ENCODE results near the gene ORM2. TPM values are rescaled to one million over a fixed set of nuclear protein-coding genes. Genes with fewer than 3 reads are reported as not detected.

ORM2 gene
- total and polyA plus RNA-seq, 10 donors, result 0.13 to 0.93 (median 0.38) TPM; not detected in 6

- Histone ChIP-seq H3K4me1 (peaks cover 0 to 13% (median 0%) of the 10 kb centered on the region in 6 donors), H3K27ac (no peak overlapping the region), H3K9me3 (peaks cover 0 to 3% (median 0%) of the 10 kb centered on the region in 8 donors), H3K36me3 (no peaks in the 10 kb centered on the region), H3K4me3 (no peak overlapping the region), H3K27me3 (replicated peaks in 1 of 7) (no peaks in the 10 kb centered on the region)
- intact Hi-C loops (cut with DNase I; ENCODE audit: low total_unique reads), result no loop called here
- 91 to 95% (median 94%) methylated on average over 28 of the region's 28 CpGs for WGBS, 5 donors
- peak; percentile 50 for DNase-seq
- TF ChIP-seq POLR2A (IDR thresholded peaks at IDR 0.05), result no peak
- TF ChIP-seq, protein P1, sequence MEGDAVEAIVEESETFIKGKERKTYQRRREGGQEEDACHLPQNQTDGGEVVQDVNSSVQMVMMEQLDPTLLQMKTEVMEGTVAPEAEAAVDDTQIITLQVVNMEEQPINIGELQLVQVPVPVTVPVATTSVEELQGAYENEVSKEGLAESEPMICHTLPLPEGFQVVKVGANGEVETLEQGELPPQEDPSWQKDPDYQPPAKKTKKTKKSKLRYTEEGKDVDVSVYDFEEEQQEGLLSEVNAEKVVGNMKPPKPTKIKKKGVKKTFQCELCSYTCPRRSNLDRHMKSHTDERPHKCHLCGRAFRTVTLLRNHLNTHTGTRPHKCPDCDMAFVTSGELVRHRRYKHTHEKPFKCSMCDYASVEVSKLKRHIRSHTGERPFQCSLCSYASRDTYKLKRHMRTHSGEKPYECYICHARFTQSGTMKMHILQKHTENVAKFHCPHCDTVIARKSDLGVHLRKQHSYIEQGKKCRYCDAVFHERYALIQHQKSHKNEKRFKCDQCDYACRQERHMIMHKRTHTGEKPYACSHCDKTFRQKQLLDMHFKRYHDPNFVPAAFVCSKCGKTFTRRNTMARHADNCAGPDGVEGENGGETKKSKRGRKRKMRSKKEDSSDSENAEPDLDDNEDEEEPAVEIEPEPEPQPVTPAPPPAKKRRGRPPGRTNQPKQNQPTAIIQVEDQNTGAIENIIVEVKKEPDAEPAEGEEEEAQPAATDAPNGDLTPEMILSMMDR (IDR thresholded peaks at IDR 0.05 in 8 of 11, conservative IDR thresholded peaks at IDR 0.05 in 3 of 11), result no peak
- no peak for TF ChIP-seq POLR2AphosphoS5 (IDR thresholded peaks at IDR 0.05)
Observed at GRCh38 chr9:114311571-114312512, 17.8 kb upstream of the ORM2 start.

GRCh38 chr9:114312513-114312875, 17.2 kb upstream of the ORM2 start:
- 80 to 83% (median 80%) methylated on average over 8 of the region's 8 CpGs for WGBS, 5 donors
- Histone ChIP-seq H3K27ac (no peak overlapping the region), H3K36me3 (no peaks in the 10 kb centered on the region), H3K4me1 (peaks cover 0 to 20% (median 0%) of the 10 kb centered on the region in 6 donors), H3K9me3 (peaks cover 0 to 3% (median 0%) of the 10 kb centered on the region in 8 donors), H3K27me3 (replicated peaks in 1 of 7) (no peaks in the 10 kb centered on the region), H3K4me3 (no peak overlapping the region)
- TF ChIP-seq POLR2A (IDR thresholded peaks at IDR 0.05) (no peak), POLR2AphosphoS5 (IDR thresholded peaks at IDR 0.05) (no peak)
- TF ChIP-seq, protein P1 (IDR thresholded peaks at IDR 0.05 in 8 of 11, conservative IDR thresholded peaks at IDR 0.05 in 3 of 11), result no peak
- intact Hi-C loops (cut with DNase I; ENCODE audit: low total_unique reads), result no loop called here
- peak; percentile 47 for DNase-seq

DNA sequence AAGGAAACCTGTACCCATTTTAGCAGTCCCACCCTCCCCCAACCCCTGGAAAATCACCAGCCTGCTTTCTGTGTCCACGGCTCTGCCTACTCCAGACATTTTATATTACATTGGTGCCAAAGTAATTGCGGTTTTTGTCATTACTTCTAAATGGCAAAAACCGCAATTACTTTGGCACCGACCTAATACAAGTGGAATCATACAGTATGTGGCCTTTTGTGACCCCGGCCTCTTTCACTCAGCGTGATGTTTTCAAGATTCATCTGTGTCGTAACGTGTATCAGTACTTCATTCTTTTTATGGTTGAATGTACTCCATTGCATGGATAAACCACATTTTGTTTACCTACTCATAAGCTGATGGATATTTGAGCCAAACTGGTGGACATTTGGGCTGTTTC, 16.5 kb upstream of the ORM2 start:
- Histone ChIP-seq H3K4me1 (peaks cover 0 to 26% (median 0%) of the 10 kb centered on the region in 6 donors), H3K4me3 (no peak overlapping the region), H3K27ac (no peak overlapping the region), H3K36me3 (no peaks in the 10 kb centered on the region), H3K9me3 (peaks cover 0 to 3% (median 0%) of the 10 kb centered on the region in 8 donors), H3K27me3 (replicated peaks in 1 of 7) (no peaks in the 10 kb centered on the region)
- DNase-seq, result peak; percentile 1
- TF ChIP-seq, protein P1 (IDR thresholded peaks at IDR 0.05 in 8 of 11, conservative IDR thresholded peaks at IDR 0.05 in 3 of 11), result no peak
- TF ChIP-seq POLR2A (IDR thresholded peaks at IDR 0.05) (no peak), POLR2AphosphoS5 (IDR thresholded peaks at IDR 0.05) (no peak)
- intact Hi-C loops (cut with DNase I; ENCODE audit: low total_unique reads), result no loop called here
- 81 to 92% (median 88%) methylated on average over 8 of the region's 8 CpGs for WGBS, 5 donors

GRCh38 chr9:114314256-114314867, 15.3 kb upstream of the ORM2 start:
- intact Hi-C loops (cut with DNase I; ENCODE audit: low total_unique reads), result no loop called here
- WGBS, 5 donors, result 78 to 87% (median 85%) methylated on average over 7 of the region's 7 CpGs
- TF ChIP-seq, protein P1 (IDR thresholded peaks at IDR 0.05 in 8 of 11, conservative IDR thresholded peaks at IDR 0.05 in 3 of 11), result no peak
- TF ChIP-seq POLR2AphosphoS5 (IDR thresholded peaks at IDR 0.05) (no peak), POLR2A (IDR thresholded peaks at IDR 0.05) (no peak)
- Histone ChIP-seq H3K4me1 (peaks cover 0 to 26% (median 0%) of the 10 kb centered on the region in 6 donors), H3K9me3 (peaks cover 0 to 3% (median 0%) of the 10 kb centered on the region in 8 donors), H3K36me3 (no peaks in the 10 kb centered on the region), H3K27ac (no peak overlapping the region), H3K4me3 (no peak overlapping the region), H3K27me3 (replicated peaks in 1 of 7) (no peaks in the 10 kb centered on the region)
- peak; percentile 1 for DNase-seq
